MCF 10A (cell line): ENCODE data around the gene ZNF664. TPM values are rescaled to one million over a fixed set of nuclear protein-coding genes. Genes with fewer than 3 reads are reported as not detected.

Experiments used
- BruUV-seq: library from RNA; stranded (reverse); fragments of 400-500 nt; replicated peaks from 2 replicates; lab custom pipeline; 2021; lab: Mats Ljungman, UMichigan
- CTCF ChIA-PET: fragments of 300-600 bp; sonication (Branson Sonifier 250); formaldehyde crosslinking; extraction: SDS; loops from one replicate; lab custom pipeline; 2021; ENCODE audit warnings: antibody characterized with exemption, inconsistent platforms; lab: Yijun Ruan, JAX
- POLR2A ChIA-PET: fragments of 300-600, 350-650 bp; sonication (Branson Sonifier 250); formaldehyde crosslinking; extraction: SDS; loops from one replicate; lab custom pipeline; 2020; ENCODE audit warnings: antibody characterized with exemption, inconsistent platforms; lab: Yijun Ruan, JAX
- DNase-seq: peaks from one replicate; pipeline ENCODE4 v3.0.0-alpha.2; 2018; ENCODE audit not compliant: unreplicated experiment
- H3K27ac Mint-ChIP-seq: one replicate; pipeline ENCODE4 v1.8.0; 2022; ENCODE audit warnings: mild to moderate bottlenecking, low read depth, mixed read lengths; ENCODE audit not compliant: unreplicated experiment
- H3K27me3 Mint-ChIP-seq: one replicate; pipeline ENCODE4 v1.8.0; 2022; ENCODE audit warnings: mixed read lengths; ENCODE audit not compliant: insufficient read depth, unreplicated experiment
- H3K36me3 Mint-ChIP-seq: one replicate; pipeline ENCODE4 v1.8.0; 2022; ENCODE audit warnings: mild to moderate bottlenecking, moderate library complexity, mixed read lengths; ENCODE audit not compliant: insufficient read depth, unreplicated experiment
- H3K4me1 Mint-ChIP-seq: one replicate; pipeline ENCODE4 v1.8.0; 2022; ENCODE audit warnings: mixed read lengths; ENCODE audit not compliant: insufficient read depth, unreplicated experiment
- H3K4me3 Mint-ChIP-seq: one replicate; pipeline ENCODE4 v1.8.0; 2022; ENCODE audit warnings: mild to moderate bottlenecking, moderate library complexity, mixed read lengths; ENCODE audit not compliant: unreplicated experiment
- H3K9me3 Mint-ChIP-seq: one replicate; pipeline ENCODE4 v1.8.0; 2022; ENCODE audit warnings: mixed read lengths; ENCODE audit not compliant: unreplicated experiment
- CTCF ChIP-seq: fragments of 200-600 bp; IDR thresholded peaks from one replicate; pipeline ENCODE4 v1.8.0; 2022; ENCODE audit warnings: antibody characterized with exemption, mild to moderate bottlenecking; ENCODE audit not compliant: unreplicated experiment
- intact Hi-C: fragments of 100-400 bp; cut with micrococcal nuclease; formaldehyde crosslinking; loops from 2 replicates; pipeline ENCODE4 v1.14.1; 2022
- total RNA-seq: library from RNA; stranded (reverse); gene quantifications from 2 replicates; pipeline ENCODE4 v1.2.3, GENCODE V29; 2022

ZNF664 gene
- total RNA-seq, 1 experiment from 2014 or later, result 123 TPM

- Mint-ChIP-seq H3K36me3 (peaks cover 7% of the 10 kb centered on the region), H3K4me1 (peaks cover 6% of the 10 kb centered on the region), H3K27ac (no peak overlapping the region), H3K27me3 (no peaks in the 10 kb centered on the region), H3K4me3 (no peak overlapping the region), H3K9me3 (no peaks in the 10 kb centered on the region)
- intact Hi-C loops, result no loop called here
- DNase-seq, result no peak
- POLR2A ChIA-PET, result interaction anchor here (0.7 kb wide), 1 partner anchor 33 kb away, joined by 3 read pairs; no protein-coding TSS in a partner anchor
- TF ChIP-seq CTCF, result peak; percentile 9
- CTCF ChIA-PET, result interaction anchor here (0.6 to 1.0 kb wide), 3 partner anchors 13 to 962 kb away, joined by 3 to 4 read pairs (median 3); no protein-coding TSS in a partner anchor
- BruUV-seq, result no TSS peak
Observed at GRCh38 chr12:123938679-123939480, 34.1 kb upstream of the ZNF664 start.

- Mint-ChIP-seq H3K36me3 (peaks cover 7% of the 10 kb centered on the region), H3K4me1 (peaks cover 6% of the 10 kb centered on the region), H3K27me3 (no peaks in the 10 kb centered on the region), H3K27ac (no peak overlapping the region), H3K9me3 (no peaks in the 10 kb centered on the region), H3K4me3 (no peak overlapping the region)
- CTCF ChIA-PET, result interaction anchor here (0.6 kb wide), 1 partner anchor 161 kb away, joined by 3 read pairs; no protein-coding TSS in a partner anchor
- TF ChIP-seq CTCF, result no peak
- POLR2A ChIA-PET, result no interaction called here
- no peak for DNase-seq
- intact Hi-C loops, result no loop called here
- no TSS peak for BruUV-seq
Observed at GRCh38 chr12:123939716-123940626, 33.0 kb upstream of the ZNF664 start.

GRCh38 chr12:123940627-123940966 is 32.4 kb upstream of the ZNF664 start:
- POLR2A ChIA-PET, result interaction anchor here (0.6 kb wide), 1 partner anchor 708 kb away, joined by 5 read pairs; the partner anchor contains the start of genes MPHOSPH9 and MTRFR
- no peaks in the 10 kb centered on the region for H3K27me3 Mint-ChIP-seq
- no TSS peak for BruUV-seq
- peaks cover 7% of the 10 kb centered on the region for H3K36me3 Mint-ChIP-seq
- no peak overlapping the region for H3K4me3 Mint-ChIP-seq
- H3K27ac Mint-ChIP-seq, result no peak overlapping the region
- DNase-seq, result no peak
- CTCF ChIA-PET, result interaction anchor here (0.6 kb wide), 1 partner anchor 162 kb away, joined by 3 read pairs; no protein-coding TSS in a partner anchor
- peaks cover 6% of the 10 kb centered on the region for H3K4me1 Mint-ChIP-seq
- TF ChIP-seq CTCF, result no peak
- intact Hi-C loops, result no loop called here
- H3K9me3 Mint-ChIP-seq, result no peaks in the 10 kb centered on the region

- TF ChIP-seq CTCF, result no peak
- ChIA-PET POLR2A (interaction anchor here (0.6 kb wide), 1 partner anchor 708 kb away, joined by 5 read pairs; the partner anchor contains the start of genes MPHOSPH9 and MTRFR), CTCF (interaction anchor here (0.6 kb wide), 1 partner anchor 162 kb away, joined by 3 read pairs; no protein-coding TSS in a partner anchor)
- Mint-ChIP-seq H3K4me3 (no peak overlapping the region), H3K36me3 (peaks cover 7% of the 10 kb centered on the region), H3K27me3 (no peaks in the 10 kb centered on the region), H3K9me3 (no peaks in the 10 kb centered on the region), H3K27ac (no peak overlapping the region), H3K4me1 (peaks cover 6% of the 10 kb centered on the region)
- intact Hi-C loops, result no loop called here
- BruUV-seq, result no TSS peak
- no peak for DNase-seq
Observed at GRCh38 chr12:123941000-123941399, 32.0 kb upstream of the ZNF664 start.
